ENCODE data around the gene PPP1R1B. TPM values are rescaled to one million over a fixed set of nuclear protein-coding genes. Genes with fewer than 3 reads are reported as not detected.
A peak's percentile ranks its signal among the peaks of the same experiment; 100 is the strongest.

Gene PPP1R1B
- total RNA-seq, 2 donors from 2014 or later = 0.38 to 2.3 TPM

- DNase-seq (ENCODE audit: low spot score) = no peak
- intact Hi-C loops (cut with DNase I) = no loop called here
Observed at GRCh38 chr17:39612291-39612894, 14.4 kb upstream of the PPP1R1B start.

GRCh38 chr17:39612935-39613464, 13.8 kb upstream of the PPP1R1B start:
- no peak for DNase-seq (ENCODE audit: low spot score)
- intact Hi-C loops (cut with DNase I) = no loop called here

GRCh38 chr17:39614545-39615157, 12.1 kb upstream of the PPP1R1B start:
- intact Hi-C loops (cut with DNase I) = no loop called here
- no peak for DNase-seq (ENCODE audit: low spot score)

DNA sequence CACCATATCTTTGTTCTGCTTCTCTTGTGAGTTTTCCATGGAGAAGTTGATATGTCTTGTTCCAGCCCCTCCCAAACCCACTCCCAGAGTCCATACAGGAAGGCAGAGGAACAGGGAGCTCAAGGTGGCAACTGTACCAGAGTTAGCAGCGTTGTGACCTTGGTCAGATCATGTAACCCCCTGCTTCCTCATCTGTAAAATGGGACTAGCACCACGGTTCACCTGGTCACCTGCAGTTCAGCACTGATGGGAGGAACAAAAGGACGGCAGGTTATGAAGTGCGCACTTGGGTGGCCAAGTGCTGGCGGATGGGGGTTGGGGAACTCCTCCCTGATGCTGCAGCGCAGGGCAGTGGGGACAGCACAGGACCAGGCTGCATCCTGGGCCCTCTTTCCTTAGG, 11.3 kb upstream of the PPP1R1B start:
- no peak for DNase-seq (ENCODE audit: low spot score)
- intact Hi-C loops (cut with DNase I) = no loop called here

DNA sequence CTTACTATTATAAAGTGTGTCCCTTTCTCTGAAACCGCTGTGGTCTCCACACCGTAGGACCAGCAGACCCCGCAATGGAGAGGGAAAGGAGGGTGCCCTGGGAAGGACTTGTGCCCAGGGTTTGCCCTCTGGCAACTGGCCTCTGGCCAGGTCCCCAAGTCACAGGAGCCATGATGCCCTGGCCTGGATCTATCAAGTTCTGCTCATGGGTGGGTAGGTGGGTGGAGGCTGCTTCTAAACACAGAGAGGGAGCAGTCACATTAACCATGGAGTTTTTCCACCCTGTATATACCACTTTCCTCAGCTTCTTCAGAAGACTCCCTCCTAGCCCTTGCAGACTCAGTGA, 9.7 kb upstream of the PPP1R1B start:
- intact Hi-C loops (cut with DNase I) = no loop called here
- no peak for DNase-seq (ENCODE audit: low spot score)

DNA sequence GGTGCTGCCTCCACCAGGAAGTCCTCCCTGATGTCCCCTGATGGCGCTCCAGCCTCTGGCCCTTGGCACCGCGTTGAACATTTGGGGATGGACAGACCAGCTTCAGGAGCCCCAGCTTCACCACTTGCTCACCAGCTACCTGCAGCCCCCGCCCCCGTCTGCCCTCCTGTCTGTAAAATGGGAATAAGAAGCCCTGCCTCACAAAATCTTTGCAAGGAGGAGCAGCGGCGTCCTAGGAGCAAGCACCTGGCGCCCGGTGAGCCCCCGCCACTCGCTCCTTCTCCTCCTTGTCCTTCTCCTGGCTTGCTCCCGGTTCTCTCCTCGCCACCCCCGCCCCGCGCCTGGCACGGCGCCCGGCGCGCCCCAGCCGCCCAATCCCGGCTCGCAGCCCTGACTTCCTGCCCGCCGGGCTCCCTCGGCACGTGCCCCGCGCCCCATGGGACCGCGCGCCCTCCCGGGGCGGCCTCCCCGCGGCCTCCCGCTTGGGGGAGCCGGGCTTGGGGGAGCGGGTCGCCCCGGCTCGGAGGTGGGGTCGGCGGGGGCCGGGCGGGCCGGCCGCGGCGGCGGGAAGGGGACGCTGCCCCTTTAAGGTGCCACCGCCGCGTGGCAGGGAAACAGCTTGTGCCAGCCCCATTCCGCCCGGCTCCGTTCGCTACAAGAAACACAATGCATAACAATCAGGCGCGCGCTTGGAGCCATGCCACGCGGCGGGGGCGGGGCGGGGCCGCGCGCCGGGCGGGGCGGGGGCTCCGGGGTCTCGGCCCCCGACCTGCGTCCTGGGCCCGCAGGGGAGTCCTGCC, 9.1 kb upstream of the PPP1R1B start:
- intact Hi-C loops (cut with DNase I) = no loop called here
- peak; percentile 87 for DNase-seq (ENCODE audit: low spot score)

GRCh38 chr17:39618246-39618913, 8.4 kb upstream of the PPP1R1B start:
- intact Hi-C loops (cut with DNase I) = no loop called here
- no peak for DNase-seq (ENCODE audit: low spot score)

DNA sequence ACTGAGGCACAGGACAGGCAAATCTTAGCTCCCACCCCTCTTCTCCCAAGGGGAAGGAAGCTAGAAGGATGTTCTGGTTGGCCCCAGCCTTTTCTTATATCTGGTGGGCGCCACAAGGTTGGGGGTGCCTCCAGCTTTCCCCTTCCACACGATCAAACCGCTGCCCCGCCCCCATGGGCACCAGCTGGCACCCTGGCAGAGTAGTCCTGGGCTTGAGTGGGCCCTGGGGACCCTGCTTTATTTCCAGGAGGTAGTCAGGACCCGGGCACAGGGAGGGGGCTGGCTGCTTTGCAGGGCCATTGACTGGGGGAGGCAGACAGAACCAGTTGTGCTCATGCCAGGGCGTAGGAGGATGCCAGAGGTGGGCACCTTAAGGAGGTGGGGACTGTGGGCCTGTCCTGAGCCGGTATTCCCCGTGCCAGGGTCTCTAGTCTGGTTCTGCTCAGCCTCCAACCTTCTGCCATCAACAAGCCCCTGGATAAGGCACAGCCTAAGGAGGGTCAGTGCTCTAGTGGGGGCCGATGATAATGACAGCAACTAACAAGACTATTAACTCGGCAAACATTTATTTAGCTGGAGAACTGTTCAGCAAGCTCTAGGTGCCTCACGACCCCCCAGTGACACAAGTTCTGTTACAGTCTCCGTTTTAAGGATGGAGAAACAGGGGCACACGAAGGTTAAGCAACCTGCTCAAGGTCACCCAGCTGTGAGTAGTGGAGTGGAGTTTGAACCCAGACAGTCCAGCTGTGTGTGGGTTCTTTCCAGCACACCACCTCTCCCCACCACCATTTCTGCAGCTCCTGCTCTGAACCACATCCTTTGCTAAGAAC, 7.6 kb upstream of the PPP1R1B start:
- no peak for DNase-seq (ENCODE audit: low spot score)
- intact Hi-C loops (cut with DNase I) = no loop called here

- intact Hi-C loops (cut with DNase I) = loop anchor here in 1 of 2 donors (5.0 kb wide), 2 partner anchors 72 to 133 kb away; no protein-coding TSS in a partner anchor
- DNase-seq (ENCODE audit: low spot score) = no peak
Observed at GRCh38 chr17:39619786-39620101, 7.0 kb upstream of the PPP1R1B start.

- intact Hi-C loops (cut with DNase I) = loop anchor here in 1 of 2 donors (1.0 to 5.0 kb wide), 3 partner anchors 25 to 131 kb away; no protein-coding TSS in a partner anchor
- DNase-seq (ENCODE audit: low spot score) = peak; percentile 96
Observed at GRCh38 chr17:39621523-39622379, 5.0 kb upstream of the PPP1R1B start.

GRCh38 chr17:39622380-39623006, 4.3 kb upstream of the PPP1R1B start:
- intact Hi-C loops (cut with DNase I) = loop anchor here in 1 of 2 donors (1.0 to 5.0 kb wide), 3 partner anchors 24 to 130 kb away; no protein-coding TSS in a partner anchor
- no peak for DNase-seq (ENCODE audit: low spot score)

- peak; percentile 96 for DNase-seq (ENCODE audit: low spot score)
- intact Hi-C loops (cut with DNase I) = loop anchor here in 1 of 2 donors (5.0 kb wide), 2 partner anchors 76 to 129 kb away; no protein-coding TSS in a partner anchor
Observed at GRCh38 chr17:39623356-39623950, 3.3 kb upstream of the PPP1R1B start.

DNA sequence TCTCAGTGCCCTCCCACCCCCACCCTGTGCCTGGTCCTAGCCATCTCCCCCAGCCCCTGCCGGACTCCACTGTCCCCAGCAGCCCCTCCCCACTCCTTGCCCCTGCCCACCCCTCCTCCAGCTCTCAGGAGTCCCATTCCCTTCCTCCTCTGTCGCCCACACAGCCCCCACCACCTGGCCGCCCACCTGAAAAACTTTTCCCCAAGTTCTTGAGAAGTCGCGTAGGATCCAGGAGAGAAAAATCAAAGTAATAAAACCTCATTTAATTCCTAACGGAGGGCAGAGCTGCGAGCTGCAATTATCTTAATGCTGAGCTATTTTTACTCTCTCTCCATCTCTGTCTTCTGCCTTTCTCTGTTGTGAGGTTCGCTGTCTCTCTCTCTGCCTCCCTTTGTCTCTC, 2.4 kb upstream of the PPP1R1B start:
- DNase-seq (ENCODE audit: low spot score) = no peak
- intact Hi-C loops (cut with DNase I) = loop anchor here in 1 of 2 donors (5.0 kb wide), 2 partner anchors 77 to 128 kb away; no protein-coding TSS in a partner anchor

DNA sequence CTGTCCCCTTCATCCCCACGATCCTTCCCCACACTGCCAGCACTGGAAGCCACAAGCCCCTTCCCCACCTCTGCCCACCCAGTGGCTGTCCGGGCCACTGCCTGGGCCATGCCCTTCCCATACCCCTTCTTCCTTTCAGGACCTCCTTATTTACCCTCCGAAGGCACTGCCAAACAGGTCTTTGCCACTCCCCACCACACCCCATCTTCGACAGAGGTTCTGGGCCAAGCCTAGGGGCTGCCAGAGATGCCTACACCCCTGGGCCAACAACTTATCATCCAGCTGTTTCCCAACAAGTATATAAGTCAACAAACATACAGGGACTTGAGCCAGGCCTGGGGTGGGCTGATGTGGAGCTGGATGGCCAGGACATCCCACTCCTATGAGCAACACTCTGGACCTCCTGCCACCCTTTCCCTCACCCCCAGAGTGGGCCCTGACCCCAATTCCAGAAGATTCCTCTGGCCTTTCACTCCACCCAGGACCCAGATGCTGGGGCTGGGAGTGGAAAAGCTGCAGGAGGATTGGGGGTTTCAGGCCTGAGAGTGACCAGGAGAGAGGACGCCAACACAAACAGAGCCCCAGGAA, 1.5 kb upstream of the PPP1R1B start:
- no peak for DNase-seq (ENCODE audit: low spot score)
- intact Hi-C loops (cut with DNase I) = loop anchor here in 1 of 2 donors (5.0 kb wide), 1 partner anchor 73 kb away; no protein-coding TSS in a partner anchor

DNA sequence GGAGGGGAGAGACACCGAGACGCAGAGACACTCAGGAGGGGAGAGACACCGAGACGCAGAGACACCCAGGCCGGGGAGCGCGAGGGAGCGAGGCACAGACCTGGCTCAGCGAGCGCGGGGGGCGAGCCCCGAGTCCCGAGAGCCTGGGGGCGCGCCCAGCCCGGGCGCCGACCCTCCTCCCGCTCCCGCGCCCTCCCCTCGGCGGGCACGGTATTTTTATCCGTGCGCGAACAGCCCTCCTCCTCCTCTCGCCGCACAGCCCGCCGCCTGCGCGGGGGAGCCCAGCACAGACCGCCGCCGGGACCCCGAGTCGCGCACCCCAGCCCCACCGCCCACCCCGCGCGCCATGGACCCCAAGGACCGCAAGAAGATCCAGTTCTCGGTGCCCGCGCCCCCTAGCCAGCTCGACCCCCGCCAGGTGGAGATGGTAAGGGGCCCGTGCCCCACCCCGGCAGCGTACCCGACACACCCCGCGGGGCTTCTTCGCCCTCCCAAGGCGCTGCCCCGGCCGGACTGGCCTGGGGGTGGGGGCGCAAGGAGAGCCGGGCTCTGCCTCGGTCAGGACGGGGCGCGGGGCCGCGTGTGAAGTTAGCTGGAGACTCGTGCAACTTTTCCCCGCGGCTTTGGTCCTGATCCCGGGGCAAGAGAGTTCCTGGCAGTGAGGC, 427 bp downstream of the PPP1R1B start:
- intact Hi-C loops (cut with DNase I) = loop anchor here in 1 of 2 donors (5.0 kb wide), 1 partner anchor 75 kb away; no protein-coding TSS in a partner anchor
- DNase-seq (ENCODE audit: low spot score) = no peak

Data from posterior vena cava (tissue), 2 donors.